GM21390 (cell line): ENCODE measurements around the gene XRN2.
"Not testable (repeated sequence)": the region's sequence is repeated elsewhere in the genome, so short reads cannot be mapped to it uniquely, and the experiment has no call there.

Experiments
- ATAC-seq: cut with Tn5 transposase; IDR thresholded peaks from one replicate; pipeline ENCODE4 v1.9.1; 2021; ENCODE audit not compliant: unreplicated experiment

The XRN2 gene

GRCh38 chr20:21342656-21343345 is 39.7 kb downstream of the XRN2 start:
- ATAC-seq = no peak

DNA sequence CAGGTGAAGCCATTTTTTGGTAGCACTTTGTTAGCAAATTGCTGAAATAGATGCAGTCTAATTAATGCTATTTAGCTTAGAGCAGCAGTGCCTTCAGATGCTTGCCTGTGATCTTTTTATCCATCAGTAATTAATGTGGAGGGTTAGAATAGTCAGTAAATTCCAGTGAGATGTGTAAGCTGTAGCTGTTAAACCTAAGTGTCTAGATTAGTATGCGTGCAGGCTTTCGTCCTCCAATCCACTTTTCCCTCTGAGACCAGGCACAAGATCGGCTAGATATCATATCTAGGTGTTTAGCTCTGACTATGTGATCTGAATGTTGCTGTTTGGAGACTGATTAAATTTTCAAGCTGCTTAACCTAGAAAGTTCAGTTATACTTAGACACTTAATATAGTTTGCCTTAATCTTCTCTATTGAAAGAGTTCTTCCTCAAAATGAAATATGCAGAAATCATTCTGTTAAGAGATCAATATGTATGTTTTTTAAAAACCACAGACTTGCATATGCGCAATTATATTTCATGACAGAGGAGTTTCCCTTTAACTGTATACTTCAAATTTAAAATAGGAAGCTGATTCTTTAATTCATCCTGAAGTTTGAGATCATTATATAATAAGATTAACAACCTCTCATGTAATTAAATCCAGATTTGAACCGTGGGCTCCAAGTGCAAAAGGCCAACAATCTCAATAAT is 41.2 kb downstream of the XRN2 start:
- ATAC-seq = no peak

DNA sequence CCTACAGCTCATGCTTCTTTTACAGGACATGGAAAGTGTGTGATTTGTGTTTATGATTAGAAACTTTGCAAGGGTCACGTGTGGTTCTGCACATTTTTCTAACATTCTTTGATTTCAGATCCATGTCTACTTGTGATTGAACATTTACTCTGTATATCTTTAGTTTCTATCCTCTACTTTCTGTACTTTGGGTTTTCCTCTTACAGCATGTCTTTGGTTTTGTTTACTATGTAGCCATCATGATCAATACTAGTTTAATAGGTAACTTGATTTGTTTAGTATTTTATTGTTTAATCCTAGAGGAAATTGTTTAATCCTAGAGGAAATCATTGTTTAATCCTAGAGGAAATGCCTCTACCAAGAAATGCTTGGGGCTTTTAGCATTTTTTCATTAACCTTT is 41.8 kb downstream of the XRN2 start:
- no peak for ATAC-seq

DNA sequence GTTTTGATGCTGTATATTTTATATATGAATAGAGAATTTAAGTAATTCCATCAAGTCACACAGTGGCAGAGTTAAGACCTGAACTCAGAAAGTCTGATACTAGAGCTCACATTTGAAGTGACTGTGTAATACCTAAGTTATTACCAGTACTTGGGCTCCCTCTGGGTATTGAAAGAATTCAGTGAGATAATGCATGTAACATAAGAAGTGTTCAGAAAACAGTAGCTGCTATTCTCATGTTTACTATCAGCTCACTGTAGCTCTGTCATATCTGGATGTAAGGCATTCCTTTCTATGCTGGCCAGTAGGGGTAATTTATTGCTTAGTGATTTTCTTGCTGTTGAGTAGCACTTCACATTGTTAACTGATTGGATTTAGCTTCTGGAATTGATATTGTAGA is 49.6 kb downstream of the XRN2 start:
- ATAC-seq = no peak

GRCh38 chr20:21353236-21353635 is 50.1 kb downstream of the XRN2 start:
- no peak for ATAC-seq

DNA sequence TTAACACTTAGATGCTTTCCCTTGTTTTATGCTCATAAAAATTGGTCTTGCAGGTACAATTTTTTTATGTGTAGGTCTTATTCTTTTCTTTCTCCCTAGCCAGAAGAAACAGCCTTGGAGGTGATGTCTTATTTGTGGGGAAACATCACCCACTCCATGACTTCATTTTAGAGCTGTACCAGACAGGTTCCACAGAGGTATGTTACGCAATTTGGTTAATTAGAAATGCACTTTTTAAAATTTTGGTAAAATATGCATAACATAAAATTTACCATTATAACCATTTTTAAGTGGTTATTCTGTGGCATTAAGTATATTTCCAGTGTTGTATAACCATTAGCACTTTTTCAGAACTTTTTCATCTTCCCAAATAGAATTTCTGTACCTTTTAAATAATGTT is 52.9 kb downstream of the XRN2 start:
- ATAC-seq = no peak

DNA sequence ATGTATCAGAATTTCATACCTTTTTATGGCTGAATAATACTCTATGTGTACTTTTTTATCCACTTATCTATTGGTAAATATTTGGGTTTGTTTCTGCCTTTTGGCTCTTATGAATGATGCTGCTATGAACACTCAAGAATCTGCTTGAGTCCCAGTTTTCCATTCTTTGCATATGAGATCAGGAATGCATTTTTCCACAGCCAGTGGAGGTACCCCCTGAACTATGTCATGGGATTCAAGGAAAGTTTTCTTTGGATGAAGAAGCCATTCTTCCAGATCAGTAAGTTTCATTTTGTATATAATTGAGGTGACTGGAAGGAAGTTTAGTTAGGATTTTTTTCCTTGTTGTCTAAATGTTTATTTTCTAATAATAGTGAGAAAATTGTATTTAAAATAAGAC is 53.3 kb downstream of the XRN2 start:
- no peak for ATAC-seq

DNA sequence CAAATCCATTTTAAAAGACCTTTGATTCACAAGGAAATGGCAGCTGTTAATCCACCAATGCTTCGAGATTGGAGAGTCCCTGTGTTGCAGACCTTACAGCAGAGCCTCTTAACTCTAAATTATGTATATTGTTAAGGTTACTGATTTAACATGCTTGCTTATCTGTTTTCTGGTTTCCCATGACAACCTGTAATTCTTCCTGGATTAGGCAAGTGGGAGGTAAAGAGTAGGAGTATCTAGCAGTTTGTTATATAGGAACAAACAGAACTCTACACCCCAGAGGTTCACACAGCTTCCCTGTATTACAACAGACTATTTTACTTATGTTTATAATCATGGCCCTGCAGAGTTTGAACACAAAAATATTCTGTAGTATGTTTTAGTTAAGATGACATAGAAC is 54.7 kb downstream of the XRN2 start:
- no peak for ATAC-seq

- no peak for ATAC-seq
Measured at GRCh38 chr20:21358737-21359136, 55.6 kb downstream of the XRN2 start.

DNA sequence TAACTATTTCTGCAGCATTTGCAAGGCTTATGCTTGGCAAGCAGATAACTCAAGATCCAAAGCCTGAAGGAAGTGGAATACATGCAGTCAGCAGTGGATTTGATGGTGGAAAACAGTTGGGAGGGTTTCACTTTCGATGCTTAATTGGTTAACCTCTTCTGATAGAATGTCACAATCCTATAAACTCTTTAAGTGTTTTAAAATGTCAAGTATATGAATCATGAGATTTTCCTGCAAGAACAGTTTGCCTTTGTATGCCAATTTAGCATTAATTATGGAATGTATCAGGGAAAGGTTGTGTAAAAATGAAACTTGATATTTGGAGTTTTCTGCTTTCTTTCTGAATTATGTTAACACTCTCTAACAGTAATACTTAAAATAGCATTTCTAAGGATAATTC is 57.6 kb downstream of the XRN2 start:
- no peak for ATAC-seq

- no peak for ATAC-seq
Measured at GRCh38 chr20:21361266-21361665, 58.1 kb downstream of the XRN2 start.

DNA sequence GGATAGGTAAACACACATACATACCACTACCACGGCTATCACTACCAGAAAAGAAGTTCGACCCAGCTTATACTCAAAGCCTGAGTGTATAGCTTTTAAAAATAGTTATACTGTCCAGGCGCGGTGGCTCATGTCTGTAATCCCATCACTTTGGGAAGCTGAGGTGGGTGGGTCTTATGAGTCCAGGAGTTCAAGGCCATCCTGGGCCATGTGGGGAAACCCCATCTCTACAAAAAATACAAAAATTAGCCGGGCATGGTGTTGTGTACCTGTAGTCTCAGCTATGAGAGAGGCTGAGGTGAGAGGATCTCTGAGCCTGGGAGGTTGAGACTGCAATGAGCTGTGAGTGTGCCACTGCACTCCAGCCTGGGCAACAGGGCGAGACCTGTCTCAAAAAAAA is 61.3 kb downstream of the XRN2 start:
- no peak for ATAC-seq

GRCh38 chr20:21365771-21366170 is 62.6 kb downstream of the XRN2 start:
- no peak for ATAC-seq

GRCh38 chr20:21366273-21366672 is 63.1 kb downstream of the XRN2 start:
- not testable (repeated sequence) for ATAC-seq

DNA sequence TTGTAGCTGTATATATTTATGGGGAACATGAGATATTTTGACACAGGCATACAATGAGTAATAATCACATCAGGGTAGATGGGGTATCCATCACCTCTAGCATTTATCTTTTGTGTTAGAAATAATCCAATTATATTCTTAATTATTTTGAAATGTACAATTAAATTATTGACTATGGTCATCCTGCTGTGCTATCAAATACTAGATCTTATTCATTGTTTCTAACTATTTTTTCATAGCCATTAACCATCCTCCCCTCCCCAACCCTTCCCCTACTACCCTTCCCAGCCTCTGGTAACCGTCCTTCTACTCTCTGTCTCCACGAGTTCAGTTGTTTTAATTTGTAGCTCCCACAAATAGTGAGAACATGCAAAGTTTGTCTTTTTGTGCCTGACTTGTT is 65.7 kb downstream of the XRN2 start:
- ATAC-seq = no peak

GRCh38 chr20:21371193-21371592 is 68.1 kb downstream of the XRN2 start:
- ATAC-seq = no peak

DNA sequence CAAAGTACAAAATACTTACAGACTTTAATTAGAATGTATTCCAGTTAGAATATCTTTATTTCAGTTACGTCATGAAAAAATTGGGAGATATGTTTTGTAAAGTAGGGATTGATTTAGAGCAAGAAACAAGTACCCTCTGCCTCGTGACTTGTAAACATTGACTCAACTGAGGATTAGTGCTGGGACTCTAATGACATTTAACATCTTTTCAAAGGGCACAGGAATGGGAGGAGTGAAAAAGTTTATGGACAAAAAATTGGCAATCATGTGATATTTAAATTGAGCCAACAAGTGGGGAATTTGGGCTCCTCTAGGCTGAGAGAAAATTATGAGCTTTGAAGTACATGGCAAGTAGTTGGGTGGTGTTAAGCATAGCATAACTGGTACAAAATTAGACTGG is 68.9 kb downstream of the XRN2 start:
- ATAC-seq = no peak

DNA sequence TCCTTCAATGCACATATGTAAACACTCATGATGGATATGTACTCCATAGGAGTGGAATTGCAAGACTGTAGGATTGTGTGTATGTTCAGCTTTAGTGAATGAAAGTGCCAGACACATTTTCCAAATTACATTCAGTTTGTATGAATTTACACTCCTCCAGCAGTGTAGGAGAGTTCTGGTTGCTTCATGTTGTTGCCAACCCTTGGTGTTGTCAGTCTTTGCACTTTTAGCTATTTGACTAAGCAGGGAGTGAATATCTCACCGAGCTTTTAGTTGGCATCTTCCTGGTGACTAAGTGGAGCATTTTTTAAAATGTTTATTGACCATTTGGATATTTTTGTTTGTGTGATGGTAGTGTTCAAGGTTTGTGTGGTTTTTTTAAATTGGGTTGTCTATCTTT is 70.3 kb downstream of the XRN2 start:
- ATAC-seq = no peak

GRCh38 chr20:21376626-21377025 is 73.5 kb downstream of the XRN2 start:
- no peak for ATAC-seq

- ATAC-seq = no peak
Measured at GRCh38 chr20:21377701-21378100, 74.6 kb downstream of the XRN2 start.

DNA sequence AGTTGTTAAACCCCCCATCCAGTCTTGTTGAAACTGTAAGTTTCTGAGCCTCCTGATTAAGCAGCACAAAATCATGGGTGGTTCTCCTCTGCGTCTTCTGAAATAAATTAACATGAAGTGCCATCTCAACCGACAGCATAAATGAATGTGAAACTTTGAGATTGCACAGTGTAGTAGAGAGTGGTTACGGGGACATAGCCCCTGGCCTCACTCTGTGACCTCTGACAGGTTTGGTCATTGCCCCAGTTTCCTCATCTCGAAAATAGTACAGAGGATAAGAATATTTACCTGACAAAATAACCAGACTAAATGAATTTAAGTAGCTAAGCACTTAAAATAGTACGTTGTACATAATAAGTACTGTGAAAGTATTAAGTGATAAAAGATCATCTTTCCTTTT is 75.1 kb downstream of the XRN2 start:
- ATAC-seq = no peak

GRCh38 chr20:21380711-21381110 is 77.6 kb downstream of the XRN2 start:
- ATAC-seq = no peak

- no peak for ATAC-seq
Measured at GRCh38 chr20:21381619-21382018, 78.5 kb downstream of the XRN2 start.
